HG03439 (cell line): Measurements from ENCODE around the gene ZNF444.
"Not testable (repeated sequence)": the region's sequence is repeated elsewhere in the genome, so short reads cannot be mapped to it uniquely, and the experiment has no call there.

ENCODE experiments used
- ATAC-seq: cut with Tn5 transposase; IDR thresholded peaks from one replicate; pipeline ENCODE4 v1.9.1; 2021; ENCODE audit warnings: mild to moderate bottlenecking, moderate library complexity; ENCODE audit not compliant: unreplicated experiment

ZNF444 gene

DNA sequence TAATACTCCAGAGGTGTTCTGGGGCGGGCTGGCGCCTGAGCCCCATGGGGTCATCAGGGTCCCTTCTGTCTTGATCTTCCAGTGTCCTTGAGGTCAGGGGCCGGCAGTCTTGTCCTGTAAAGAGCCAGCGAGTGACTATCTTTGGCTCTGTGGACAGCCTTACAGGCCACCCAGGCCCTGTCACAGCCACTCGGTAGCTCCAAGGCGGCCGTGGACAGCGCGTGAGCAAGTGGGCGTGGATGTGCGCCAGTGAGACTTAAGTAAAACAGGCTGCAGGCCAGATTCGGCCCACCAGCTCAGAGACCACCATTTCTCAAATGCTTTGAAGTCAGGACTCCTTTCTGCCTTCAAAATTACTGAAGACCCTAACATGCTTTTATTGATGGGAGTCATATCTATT lies 3.7 kb downstream of the ZNF444 start:
- ATAC-seq = no peak

GRCh38 chr19:56145698-56146097 lies 4.6 kb downstream of the ZNF444 start:
- ATAC-seq = no peak

- ATAC-seq = no peak
These were observed 5.8 kb downstream of the ZNF444 start for GRCh38 chr19:56146904-56147303.

GRCh38 chr19:56147307-56147706 lies 6.2 kb downstream of the ZNF444 start:
- ATAC-seq = no peak

- ATAC-seq = no peak
These were observed 7.0 kb downstream of the ZNF444 start for GRCh38 chr19:56148096-56148495.

- ATAC-seq = not testable (repeated sequence)
These were observed 8.0 kb downstream of the ZNF444 start for GRCh38 chr19:56148955-56149655.

GRCh38 chr19:56149656-56150038 lies 8.6 kb downstream of the ZNF444 start:
- ATAC-seq = no peak

GRCh38 chr19:56150358-56150757 lies 9.3 kb downstream of the ZNF444 start:
- no peak for ATAC-seq

GRCh38 chr19:56152644-56153043 lies 11.6 kb downstream of the ZNF444 start:
- no peak for ATAC-seq

DNA sequence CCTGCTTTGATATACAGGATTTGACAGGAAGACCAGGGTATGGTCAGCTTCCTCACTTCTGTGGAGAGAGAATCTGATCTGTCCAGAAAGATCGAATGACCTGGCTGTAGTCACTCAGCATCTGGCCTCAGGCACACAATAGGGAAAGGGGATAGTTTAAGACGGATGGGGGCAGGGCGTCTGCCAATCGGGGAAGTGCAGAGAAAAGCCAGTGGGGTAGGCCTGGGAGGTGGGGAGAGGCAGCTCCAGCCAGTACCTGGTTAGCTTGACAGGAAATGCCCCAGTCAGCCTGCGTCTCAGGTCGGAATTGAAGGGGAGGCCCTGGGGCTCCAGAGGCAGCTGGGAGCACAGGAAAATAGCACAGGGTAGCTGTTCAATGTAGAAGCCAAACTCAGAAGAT lies 12.4 kb downstream of the ZNF444 start:
- no peak for ATAC-seq

- ATAC-seq = no peak
These were observed 14.1 kb downstream of the ZNF444 start for GRCh38 chr19:56155124-56155687.

GRCh38 chr19:56156768-56157167 lies 15.7 kb downstream of the ZNF444 start:
- no peak for ATAC-seq

GRCh38 chr19:56158170-56158757 lies 17.2 kb downstream of the ZNF444 start:
- no peak for ATAC-seq

GRCh38 chr19:56159009-56159559 lies 18.0 kb downstream of the ZNF444 start:
- no peak for ATAC-seq

- no peak for ATAC-seq
These were observed 18.7 kb downstream of the ZNF444 start for GRCh38 chr19:56159622-56160271.

DNA sequence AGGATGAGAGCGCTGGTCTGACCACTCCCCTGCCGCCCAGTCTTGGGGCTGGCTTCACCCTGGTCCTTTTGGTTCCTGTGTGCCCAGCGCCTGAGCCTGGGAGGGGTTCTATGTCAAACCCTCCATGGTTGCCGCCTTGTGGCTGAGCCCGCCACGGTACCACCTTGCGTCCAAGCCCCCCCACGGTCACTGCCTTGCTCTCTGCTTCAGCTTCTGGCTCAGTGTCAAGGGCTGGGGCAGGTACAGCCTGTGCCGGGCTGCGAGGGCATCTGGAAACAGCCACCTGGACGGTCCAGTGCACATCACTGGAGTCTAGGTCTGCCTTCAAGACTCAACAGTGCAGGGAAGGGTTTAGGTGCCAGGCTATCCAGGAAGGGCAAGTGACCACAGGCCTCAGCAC lies 20.4 kb downstream of the ZNF444 start:
- ATAC-seq = no peak

DNA sequence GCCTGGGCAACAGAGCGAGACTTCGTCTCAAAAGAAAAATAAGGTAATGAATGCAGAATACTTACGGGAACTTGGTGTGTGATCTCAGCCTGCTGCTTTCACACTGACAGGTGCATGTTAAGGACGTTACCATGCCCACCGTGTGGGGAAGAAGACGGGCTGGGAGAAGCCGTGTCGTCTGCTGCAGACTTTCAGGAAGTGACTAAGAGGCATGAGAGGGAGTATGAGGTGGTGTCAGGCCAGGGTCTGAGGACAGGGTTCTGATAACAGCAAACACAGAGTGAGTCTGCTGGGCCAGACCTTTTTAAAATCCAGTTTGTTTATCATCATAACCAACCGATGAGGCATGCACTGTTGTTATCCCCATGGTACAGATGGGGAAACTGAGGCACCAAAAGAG lies 21.2 kb downstream of the ZNF444 start:
- ATAC-seq = no peak

DNA sequence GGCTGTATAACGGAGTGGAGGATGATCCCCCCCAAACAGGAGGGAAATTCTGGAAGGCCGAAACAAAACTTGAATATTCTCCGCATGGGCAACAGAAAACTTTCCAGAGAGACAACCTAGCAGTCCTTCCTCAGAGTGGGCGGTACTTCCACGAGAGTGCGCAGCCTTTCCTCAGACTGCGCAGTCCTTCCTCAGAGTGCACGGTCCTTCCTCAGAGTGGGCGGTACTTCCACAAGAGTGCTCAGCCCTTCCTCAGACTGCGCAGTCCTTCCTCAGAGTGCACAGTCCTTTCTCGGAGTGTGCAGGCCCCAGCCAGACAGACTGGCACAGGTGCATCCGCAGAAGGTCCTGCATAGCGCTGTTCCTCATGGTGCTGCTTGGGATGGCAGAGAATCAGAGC lies 22.0 kb downstream of the ZNF444 start:
- no peak for ATAC-seq

- no peak for ATAC-seq
These were observed 26.0 kb downstream of the ZNF444 start for GRCh38 chr19:56167064-56167578.

- no peak for ATAC-seq
These were observed 29.2 kb downstream of the ZNF444 start for GRCh38 chr19:56170261-56170660.

GRCh38 chr19:56174086-56174485 lies 33.0 kb downstream of the ZNF444 start:
- ATAC-seq = no peak
